ENCODE measurements around the gene HOXC6.

DNA sequence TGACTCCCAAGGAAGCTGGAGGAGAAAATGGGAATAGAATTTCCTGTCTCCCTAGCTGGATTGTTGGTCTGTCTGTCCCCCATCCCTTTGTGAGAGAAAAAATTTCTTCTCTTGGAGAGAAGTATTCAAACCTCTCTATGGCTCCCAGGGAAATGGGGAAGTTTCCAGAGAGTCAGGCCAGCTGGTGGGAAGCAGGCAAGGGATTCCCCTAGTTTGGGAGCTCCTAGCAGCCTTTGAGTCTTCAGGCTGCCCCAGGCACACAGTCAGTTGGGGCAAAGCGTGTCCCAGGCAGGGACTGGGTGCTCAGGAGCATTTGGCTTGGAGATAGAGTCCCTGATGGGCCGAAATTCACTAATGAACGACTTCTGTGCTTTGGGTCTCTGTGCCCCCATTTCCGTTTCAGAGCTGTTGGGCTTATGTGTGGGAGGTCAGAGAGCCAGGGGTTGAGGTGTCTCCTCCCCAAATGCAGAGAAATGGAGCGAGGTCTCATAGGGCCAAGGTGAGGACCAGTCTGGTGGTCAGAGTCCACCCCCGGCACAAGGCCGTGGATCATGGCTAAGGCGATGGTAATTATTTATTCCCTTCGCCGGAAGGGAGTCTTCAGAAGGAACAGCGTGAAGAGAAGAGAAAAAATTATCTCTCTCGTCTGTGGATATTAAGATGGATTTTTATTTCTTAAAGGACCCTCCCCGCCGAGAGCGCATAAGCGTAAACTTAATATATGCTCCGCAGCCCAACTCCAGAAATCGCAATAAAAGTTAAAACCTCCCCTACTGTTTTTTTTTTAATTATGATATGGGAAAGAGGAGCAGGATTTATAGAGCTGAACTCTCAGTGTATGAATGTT, 34.9 kb upstream of the HOXC6 start:
- TF ChIP-seq, protein P1, sequence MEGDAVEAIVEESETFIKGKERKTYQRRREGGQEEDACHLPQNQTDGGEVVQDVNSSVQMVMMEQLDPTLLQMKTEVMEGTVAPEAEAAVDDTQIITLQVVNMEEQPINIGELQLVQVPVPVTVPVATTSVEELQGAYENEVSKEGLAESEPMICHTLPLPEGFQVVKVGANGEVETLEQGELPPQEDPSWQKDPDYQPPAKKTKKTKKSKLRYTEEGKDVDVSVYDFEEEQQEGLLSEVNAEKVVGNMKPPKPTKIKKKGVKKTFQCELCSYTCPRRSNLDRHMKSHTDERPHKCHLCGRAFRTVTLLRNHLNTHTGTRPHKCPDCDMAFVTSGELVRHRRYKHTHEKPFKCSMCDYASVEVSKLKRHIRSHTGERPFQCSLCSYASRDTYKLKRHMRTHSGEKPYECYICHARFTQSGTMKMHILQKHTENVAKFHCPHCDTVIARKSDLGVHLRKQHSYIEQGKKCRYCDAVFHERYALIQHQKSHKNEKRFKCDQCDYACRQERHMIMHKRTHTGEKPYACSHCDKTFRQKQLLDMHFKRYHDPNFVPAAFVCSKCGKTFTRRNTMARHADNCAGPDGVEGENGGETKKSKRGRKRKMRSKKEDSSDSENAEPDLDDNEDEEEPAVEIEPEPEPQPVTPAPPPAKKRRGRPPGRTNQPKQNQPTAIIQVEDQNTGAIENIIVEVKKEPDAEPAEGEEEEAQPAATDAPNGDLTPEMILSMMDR (IDR thresholded peaks at IDR 0.05) = no peak
- TF ChIP-seq POLR2A (IDR thresholded peaks at IDR 0.05) = no peak
